NT2/D1 (cell line): ENCODE data around the gene PHYKPL.

Experiments
- SUZ12 ChIP-seq: IDR thresholded peaks from 2 replicates; pipeline ENCODE4 v1.6.1; 2011; ENCODE audit not compliant: insufficient read length, insufficient read depth; ENCODE audit errors: extremely low read depth
- YY1 ChIP-seq: IDR thresholded peaks from 2 replicates; pipeline ENCODE4 v1.6.1; 2011; ENCODE audit not compliant: insufficient read length, insufficient read depth
- ZNF274 ChIP-seq: IDR thresholded peaks from 2 replicates; pipeline ENCODE4 v1.6.1; 2011; ENCODE audit warnings: mild to moderate bottlenecking, low read depth, low read length

DNA sequence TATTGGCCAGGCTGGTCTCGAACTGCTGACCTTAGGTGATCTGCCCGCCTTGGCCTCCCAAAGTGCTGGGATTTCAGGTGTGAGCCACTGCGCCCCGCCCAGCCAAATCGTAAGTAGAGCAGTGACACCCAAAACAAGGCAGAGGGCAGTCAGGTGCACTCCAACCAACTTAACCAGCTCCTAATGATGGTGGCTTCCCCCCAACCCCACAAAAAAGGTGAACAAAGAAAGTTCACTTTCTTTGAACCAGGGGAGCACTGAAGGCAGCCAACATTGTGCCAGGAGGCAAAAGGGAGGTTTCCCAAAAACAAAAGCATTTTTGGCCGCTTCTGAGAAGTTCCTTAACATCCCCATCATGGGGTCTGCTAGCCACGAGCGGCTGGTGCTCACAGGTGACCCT, 55.0 kb downstream of the PHYKPL start:
- no peak for TF ChIP-seq ZNF274
- TF ChIP-seq SUZ12: no peak
- no peak for TF ChIP-seq YY1
